ENCODE data around the gene PDZD8. TPM values are rescaled to one million over a fixed set of nuclear protein-coding genes. Genes with fewer than 3 reads are reported as not detected.

The PDZD8 gene
- total and polyA plus RNA-seq, 2 donors from 2014 or later, result 7.4 to 41.9 TPM

DNA sequence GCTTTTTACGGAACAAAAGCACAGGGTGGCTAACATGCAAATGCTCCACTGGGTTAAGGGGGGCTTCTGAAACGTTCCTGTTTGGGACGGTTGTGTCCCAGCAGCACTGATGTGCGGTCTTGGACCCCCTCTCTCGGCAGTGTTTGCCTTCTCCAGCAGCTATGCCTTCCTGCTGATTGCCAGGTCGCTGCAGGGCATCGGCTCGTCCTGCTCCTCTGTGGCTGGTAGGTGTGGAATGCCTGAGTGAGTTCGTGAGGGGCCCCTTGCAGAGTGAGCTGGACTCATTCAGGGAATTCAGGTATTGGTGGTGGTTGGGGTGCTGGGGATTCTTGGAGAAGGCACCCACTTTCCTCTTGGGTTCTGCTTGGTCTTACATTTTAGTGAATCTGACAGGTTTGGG, 121.3 kb downstream of the PDZD8 start:
- Histone ChIP-seq H3K4me1 (ENCODE audit: control insufficient read depth in 2 of 3, insufficient read depth in 2 of 3, low read depth in 1 of 3, low read length in 3 of 3) (no peaks in the 10 kb centered on the region), H3K27ac (ENCODE audit: low read depth in 2 of 2, low read length in 2 of 2) (no peak overlapping the region), H3K4me3 (ENCODE audit: low read length in 3 of 3) (no peak overlapping the region), H3K9ac (ENCODE audit: low read length in 3 of 3) (no peak overlapping the region), H3K36me3 (ENCODE audit: control insufficient read depth in 2 of 3, insufficient read depth in 3 of 3, low read length in 3 of 3) (no peaks in the 10 kb centered on the region), H3K27me3 (ENCODE audit: control insufficient read depth, insufficient read depth, low read length) (no peaks in the 10 kb centered on the region), H3K9me3 (ENCODE audit: control insufficient read depth in 2 of 3, insufficient read depth in 1 of 3, low read length in 3 of 3) (no peaks in the 10 kb centered on the region)
- FAIRE-seq (no peak), DNase-seq (no peak)
- no peak for TF ChIP-seq CTCF (IDR thresholded peaks at IDR 0.05; ENCODE audit: borderline replicate concordance, extremely low read depth, insufficient read depth)
- intact Hi-C loops (cut with DNase I), result no loop called here

GRCh38 chr10:117250411-117250810, 124.8 kb downstream of the PDZD8 start:
- no peak overlapping the region for H3K9ac ChIP-seq (ENCODE audit: low read length in 3 of 3)
- no peaks in the 10 kb centered on the region for H3K9me3 ChIP-seq (ENCODE audit: control insufficient read depth in 2 of 3, insufficient read depth in 1 of 3, low read length in 3 of 3)
- no peak for TF ChIP-seq CTCF (IDR thresholded peaks at IDR 0.05; ENCODE audit: borderline replicate concordance, extremely low read depth, insufficient read depth)
- no peak for FAIRE-seq
- intact Hi-C loops (cut with DNase I), result no loop called here
- H3K4me1 ChIP-seq (ENCODE audit: control insufficient read depth in 2 of 3, insufficient read depth in 2 of 3, low read depth in 1 of 3, low read length in 3 of 3), result no peaks in the 10 kb centered on the region
- H3K27me3 ChIP-seq (ENCODE audit: control insufficient read depth, insufficient read depth, low read length), result no peaks in the 10 kb centered on the region
- no peaks in the 10 kb centered on the region for H3K36me3 ChIP-seq (ENCODE audit: control insufficient read depth in 2 of 3, insufficient read depth in 3 of 3, low read length in 3 of 3)
- no peak overlapping the region for H3K27ac ChIP-seq (ENCODE audit: low read depth in 2 of 2, low read length in 2 of 2)
- DNase-seq, result no peak
- H3K4me3 ChIP-seq (ENCODE audit: low read length in 3 of 3), result no peak overlapping the region

- H3K4me3 ChIP-seq (ENCODE audit: low read length in 3 of 3), result no peak overlapping the region
- no peak for TF ChIP-seq CTCF (IDR thresholded peaks at IDR 0.05; ENCODE audit: borderline replicate concordance, extremely low read depth, insufficient read depth)
- H3K36me3 ChIP-seq (ENCODE audit: control insufficient read depth in 2 of 3, insufficient read depth in 3 of 3, low read length in 3 of 3), result no peaks in the 10 kb centered on the region
- intact Hi-C loops (cut with DNase I), result no loop called here
- H3K9me3 ChIP-seq (ENCODE audit: control insufficient read depth in 2 of 3, insufficient read depth in 1 of 3, low read length in 3 of 3), result no peaks in the 10 kb centered on the region
- no peak overlapping the region for H3K9ac ChIP-seq (ENCODE audit: low read length in 3 of 3)
- DNase-seq (no peak), FAIRE-seq (no peak)
- no peaks in the 10 kb centered on the region for H3K4me1 ChIP-seq (ENCODE audit: control insufficient read depth in 2 of 3, insufficient read depth in 2 of 3, low read depth in 1 of 3, low read length in 3 of 3)
- H3K27ac ChIP-seq (ENCODE audit: low read depth in 2 of 2, low read length in 2 of 2), result no peak overlapping the region
- no peaks in the 10 kb centered on the region for H3K27me3 ChIP-seq (ENCODE audit: control insufficient read depth, insufficient read depth, low read length)
These were observed 125.6 kb downstream of the PDZD8 start for GRCh38 chr10:117249493-117250093.

Data from kidney (tissue), 14 donors.